Retina (tissue), 1 donor: ENCODE measurements around the gene PLXNA3.

Source experiments
- DNase-seq: peaks from one replicate; pipeline ENCODE4 v3.0.0-alpha.2; 2016

Gene PLXNA3

DNA sequence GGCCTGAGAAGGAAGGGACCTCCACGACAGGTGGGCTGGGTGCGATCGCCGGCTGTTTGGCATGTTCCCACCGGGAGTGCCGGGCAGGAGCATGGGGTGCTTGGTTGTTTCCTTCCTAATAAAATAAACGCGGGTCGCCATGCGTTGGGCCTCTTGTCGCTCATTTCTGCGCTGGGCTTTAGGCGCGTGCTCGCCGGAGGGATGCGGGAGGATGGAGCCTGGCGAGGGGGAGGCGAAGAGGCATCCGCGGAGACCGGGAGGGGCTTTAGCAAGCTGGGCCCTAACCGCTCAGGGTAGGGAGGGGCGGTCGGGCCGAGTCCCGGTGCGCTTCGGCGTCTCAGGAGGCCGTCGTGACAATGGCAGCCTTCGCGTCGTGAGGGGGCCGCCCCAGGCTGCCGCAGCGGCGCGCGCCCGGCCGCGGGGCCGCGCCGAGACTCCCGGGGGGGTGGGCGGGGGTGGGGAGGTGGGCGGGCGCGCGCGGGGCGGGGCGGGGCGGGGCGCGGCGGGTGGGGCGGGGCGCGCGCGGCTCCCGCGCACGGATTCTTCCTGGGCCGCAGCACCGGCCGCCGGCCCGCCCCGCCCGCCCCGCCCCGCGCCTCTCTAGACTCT, 21.6 kb upstream of the PLXNA3 start:
- peak; percentile 75 for DNase-seq

DNA sequence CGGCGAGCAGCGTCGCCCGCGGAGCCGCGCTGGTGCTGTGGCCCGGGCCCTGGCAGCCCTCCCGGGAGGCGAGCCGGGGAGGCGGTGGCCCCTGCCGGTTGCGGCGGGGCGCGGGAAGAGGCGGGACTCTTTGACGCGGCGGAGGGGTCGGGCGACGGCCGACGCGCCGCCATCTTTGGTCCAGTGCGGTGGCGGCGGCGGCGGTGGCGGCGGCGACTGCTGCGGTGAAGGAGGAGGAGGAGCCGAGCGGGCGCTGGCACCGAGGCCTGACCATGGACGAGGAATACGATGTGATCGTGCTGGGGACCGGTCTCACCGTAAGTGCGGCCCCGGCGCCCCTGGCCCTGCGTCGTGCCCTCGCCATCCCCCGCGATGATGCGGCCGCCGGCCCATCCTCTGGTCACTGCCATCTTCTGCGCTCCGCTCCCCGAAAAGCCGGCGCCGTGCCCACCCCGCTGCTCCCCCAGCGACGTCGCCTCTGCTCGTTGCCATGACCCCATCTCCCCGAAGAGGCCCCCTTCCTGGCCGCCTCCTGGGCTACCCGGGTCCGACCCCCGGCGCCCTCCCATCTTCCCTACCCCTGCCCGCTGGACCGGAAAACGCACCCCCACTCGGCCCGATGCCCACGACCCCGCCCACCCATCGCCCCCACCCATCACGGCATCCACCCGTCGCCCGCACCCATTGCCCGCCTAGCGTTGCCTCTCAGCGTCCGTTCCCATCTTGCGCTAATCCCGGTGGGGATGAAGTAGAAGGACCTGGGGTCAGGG, 20.9 kb upstream of the PLXNA3 start, which contains the start of gene GDI1:
Gene GDI1 (plus strand): TSS at position 172 of the 770 bp plus-strand sequence. CDS start 101 bp downstream, at position 273.
- DNase-seq, result peak; percentile 73

GRCh38 chrX:154437971-154438893, 19.8 kb upstream of the PLXNA3 start:
- no peak for DNase-seq

DNA sequence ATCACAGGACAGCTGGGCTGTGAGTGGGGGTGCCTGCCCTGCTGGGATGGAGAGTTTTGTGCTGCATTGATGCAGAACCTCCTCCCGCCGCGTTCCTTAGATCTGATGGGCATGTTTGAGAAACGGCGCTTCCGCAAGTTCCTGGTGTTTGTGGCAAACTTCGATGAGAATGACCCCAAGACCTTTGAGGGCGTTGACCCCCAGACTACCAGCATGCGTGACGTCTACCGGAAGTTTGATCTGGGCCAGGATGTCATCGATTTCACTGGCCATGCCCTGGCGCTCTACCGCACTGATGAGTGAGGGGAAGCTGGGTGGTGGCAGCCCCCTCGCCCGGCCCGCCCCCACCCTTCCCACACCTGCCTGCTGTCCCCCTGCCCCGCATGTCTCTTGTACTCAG, 18.2 kb upstream of the PLXNA3 start:
- no peak for DNase-seq

- DNase-seq, result no peak
Measured at GRCh38 chrX:154440623-154441357, 17.3 kb upstream of the PLXNA3 start.

DNA sequence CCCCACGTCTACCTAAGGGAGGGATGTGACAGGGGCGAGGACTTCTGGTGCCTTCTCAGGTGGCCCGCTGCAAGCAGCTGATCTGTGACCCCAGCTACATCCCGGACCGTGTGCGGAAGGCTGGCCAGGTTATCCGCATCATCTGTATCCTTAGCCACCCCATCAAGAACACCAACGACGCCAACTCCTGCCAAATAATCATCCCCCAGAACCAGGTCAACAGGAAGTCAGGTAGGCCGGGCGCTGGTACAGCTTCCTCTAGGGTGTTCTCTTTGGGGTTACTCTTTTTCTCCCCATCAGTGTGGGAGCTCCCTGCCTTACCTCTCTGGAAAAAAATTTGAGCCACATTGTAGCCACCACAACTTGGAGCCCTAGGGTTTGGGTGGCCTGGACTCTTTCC, 16.5 kb upstream of the PLXNA3 start:
- no peak for DNase-seq

- DNase-seq, result no peak
Measured at GRCh38 chrX:154441984-154442707, 15.9 kb upstream of the PLXNA3 start.

GRCh38 chrX:154443479-154443910, 14.6 kb upstream of the PLXNA3 start:
- DNase-seq, result peak; percentile 28

- DNase-seq, result peak; percentile 57
Measured at GRCh38 chrX:154443992-154444754, 13.9 kb upstream of the PLXNA3 start, which contains the start of gene FAM50A. Gene FAM50A, plus strand, starts transcription at chrX:154444141. Its CDS starts 95 bp downstream, at chrX:154444236.

DNA sequence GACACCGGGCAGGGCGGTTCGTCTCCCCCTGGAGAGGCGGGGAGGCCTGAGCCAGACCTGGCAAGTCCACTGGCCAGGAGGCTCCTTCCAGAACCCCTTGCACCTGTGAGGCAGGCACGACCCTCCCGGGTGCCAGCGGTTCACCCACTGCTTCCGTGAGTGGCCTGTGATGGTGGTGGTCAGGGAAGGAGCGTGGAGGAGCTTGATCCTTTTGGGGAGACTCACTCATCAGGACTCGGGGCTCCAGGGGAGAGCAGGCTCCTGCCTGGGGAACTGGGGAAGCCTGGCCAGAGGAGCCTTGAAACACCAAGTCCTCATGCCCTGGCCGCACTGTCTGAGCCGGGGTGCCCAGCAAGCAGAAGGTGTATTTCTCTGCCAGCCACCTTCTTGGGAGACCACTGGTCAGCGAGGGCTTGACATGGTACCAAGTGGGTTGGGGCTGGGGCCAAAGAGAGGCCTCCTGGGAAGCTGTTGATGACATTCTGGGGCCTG, 13.3 kb upstream of the PLXNA3 start:
- DNase-seq, result no peak

DNA sequence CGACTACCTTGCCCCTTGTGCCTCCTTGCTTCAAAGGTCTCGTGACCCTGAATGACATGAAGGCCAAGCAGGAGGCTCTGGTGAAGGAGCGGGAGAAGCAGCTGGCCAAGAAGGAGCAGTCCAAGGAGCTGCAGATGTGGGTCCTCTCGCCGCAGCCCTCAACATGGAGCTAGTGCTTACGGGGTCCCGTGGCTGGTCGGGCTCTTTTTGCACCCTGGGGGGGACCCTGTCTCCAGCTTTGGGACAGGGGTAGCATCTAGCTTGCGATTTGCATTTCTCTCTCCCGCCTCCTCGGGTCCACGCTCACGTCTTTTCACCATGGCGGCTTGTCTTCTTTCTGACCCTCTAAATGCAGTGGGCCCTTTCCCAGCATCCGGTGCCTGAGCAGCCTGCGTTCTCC, 12.3 kb upstream of the PLXNA3 start:
- DNase-seq, result no peak

DNA sequence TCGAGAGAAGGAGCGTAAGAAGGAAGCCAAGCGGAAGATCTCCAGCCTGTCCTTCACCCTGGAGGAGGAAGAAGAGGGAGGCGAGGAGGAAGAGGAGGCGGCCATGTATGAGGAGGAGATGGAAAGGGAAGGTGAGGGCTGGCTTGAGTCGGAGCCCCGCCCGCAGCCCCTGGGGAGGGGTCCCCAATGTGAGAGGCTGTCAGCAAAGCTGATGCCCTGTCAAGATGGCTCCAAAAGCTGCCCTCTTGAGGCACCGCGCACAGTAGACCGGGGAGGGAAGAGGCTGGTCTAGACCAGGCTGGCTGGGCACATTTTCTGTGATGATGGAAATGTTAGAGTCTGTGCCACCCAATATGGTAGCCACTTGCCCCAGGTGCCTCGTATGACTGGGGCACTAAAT, 11.7 kb upstream of the PLXNA3 start:
- no peak for DNase-seq

DNA sequence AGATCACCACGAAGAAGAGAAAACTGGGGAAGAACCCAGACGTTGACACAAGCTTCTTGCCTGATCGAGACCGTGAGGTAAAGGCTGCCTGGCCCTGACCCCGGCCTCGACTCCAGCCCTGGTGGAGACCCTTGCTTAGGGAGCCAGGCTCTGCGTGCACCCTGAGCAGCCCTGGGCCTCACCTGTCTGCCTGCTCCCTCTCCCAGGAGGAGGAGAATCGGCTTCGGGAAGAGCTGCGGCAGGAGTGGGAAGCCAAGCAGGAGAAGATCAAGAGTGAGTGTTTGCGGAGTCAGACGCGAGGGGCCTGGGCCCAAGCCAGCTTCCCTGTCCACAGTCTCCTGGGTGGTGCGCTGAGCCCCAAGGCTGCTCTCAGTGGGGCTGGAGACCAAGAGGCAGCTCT, 9.6 kb upstream of the PLXNA3 start:
- DNase-seq, result no peak

DNA sequence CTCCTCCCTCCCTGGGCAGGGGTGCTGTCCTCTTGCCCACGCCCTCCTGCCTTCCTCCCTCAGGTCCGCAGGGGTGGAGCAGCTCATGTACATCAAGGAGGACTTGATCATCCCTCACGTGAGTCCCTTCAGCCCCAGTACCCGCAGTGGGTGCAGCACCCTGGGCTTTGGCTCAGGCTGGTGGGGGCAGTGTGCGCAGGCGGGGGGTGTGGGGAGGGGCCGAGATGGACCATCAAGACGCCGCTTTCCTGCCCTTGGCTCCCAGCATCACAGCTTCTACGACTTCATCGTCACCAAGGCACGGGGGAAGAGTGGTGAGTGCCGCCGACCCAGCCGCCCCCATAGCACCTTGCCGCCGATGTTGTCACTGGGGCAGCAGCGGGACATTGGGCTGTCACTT, 8.5 kb upstream of the PLXNA3 start:
- no peak for DNase-seq

DNA sequence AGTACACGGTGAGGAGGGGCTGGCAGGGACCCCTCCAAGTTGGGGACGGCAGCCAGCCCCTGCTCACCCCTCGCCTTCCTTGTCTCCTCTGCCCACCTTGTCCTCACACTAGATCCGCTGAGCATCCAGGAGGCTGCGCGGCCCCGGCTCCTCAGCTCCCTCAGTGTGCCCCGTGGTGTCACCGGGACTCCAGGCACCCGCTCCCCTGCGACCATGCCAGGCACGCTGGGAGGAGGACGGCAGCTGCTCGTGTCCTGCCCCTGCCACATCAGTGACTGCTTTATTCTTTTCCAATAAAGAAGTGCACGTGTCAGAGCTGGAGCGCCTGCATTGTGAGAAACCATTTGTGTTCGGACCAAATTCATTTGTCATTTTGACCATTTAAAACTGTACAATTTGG, 7.8 kb upstream of the PLXNA3 start:
- no peak for DNase-seq

DNA sequence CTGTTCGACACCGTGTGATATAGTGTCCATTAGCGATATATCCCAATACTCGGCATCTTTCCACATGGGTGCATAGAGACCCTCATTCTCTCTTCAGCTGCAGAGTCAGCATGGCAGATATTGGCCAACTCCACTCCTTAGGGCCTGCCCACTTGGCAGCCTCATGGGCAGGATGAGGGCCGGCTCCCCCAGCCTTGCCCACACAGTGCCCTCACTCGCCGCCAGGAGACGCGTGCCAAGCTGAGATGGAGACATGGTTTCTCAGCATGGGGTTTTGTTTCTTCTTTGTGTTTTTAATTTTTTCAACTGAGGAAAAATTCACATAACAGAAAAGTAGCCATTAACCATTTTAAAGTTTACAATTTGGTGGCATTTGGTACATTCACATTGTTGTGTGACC, 5.3 kb upstream of the PLXNA3 start:
- DNase-seq, result no peak

GRCh38 chrX:154457491-154458115, 478 bp upstream of the PLXNA3 start:
- DNase-seq, result peak; percentile 52

- no peak for DNase-seq
Measured at GRCh38 chrX:154458954-154459778, 1.1 kb downstream of the PLXNA3 start.

- DNase-seq, result peak; percentile 40
Measured at GRCh38 chrX:154459832-154460231, 1.8 kb downstream of the PLXNA3 start.
